HL-60 (cell line): ENCODE measurements around the gene AKR7A3.
"Not testable (repeated sequence)": the region's sequence is repeated elsewhere in the genome, so short reads cannot be mapped to it uniquely, and the experiment has no call there.

ENCODE experiments used
- DNase-seq, 2 experiments: peaks; one replicate each; pipeline ENCODE4 v3.0.0-alpha.2; 2010 to 2020; ENCODE audit warnings: low read depth in 1 of 2, low spot score in 1 of 2
- H3K27ac ChIP-seq: fragments of 250-450 bp; sonication (Bioruptor Pico); replicated peaks from 2 replicates; pipeline ENCODE4 v1.5.1; 2020; ENCODE audit warnings: mild to moderate bottlenecking, moderate library complexity
- H3K27me3 ChIP-seq: fragments of 250-450 bp; sonication (Bioruptor Pico); 2 replicates; pipeline ENCODE4 v1.5.1; 2021; ENCODE audit warnings: mild to moderate bottlenecking, moderate library complexity; ENCODE audit not compliant: insufficient read depth, poor library complexity, severe bottlenecking
- H3K4me3 ChIP-seq: replicated peaks from 2 replicates; pipeline ENCODE4 v1.5.1; 2011; ENCODE audit warnings: mild to moderate bottlenecking, control low read depth, low read length; ENCODE audit not compliant: insufficient read depth
- CTCF ChIP-seq: IDR thresholded peaks from one replicate; pipeline ENCODE4 v1.5.1; 2011; ENCODE audit warnings: low read length, control low read depth, inconsistent platforms; ENCODE audit not compliant: insufficient read depth
- GABPA ChIP-seq: IDR thresholded peaks from 2 replicates; pipeline ENCODE4 v1.6.1; 2012; ENCODE audit warnings: low read depth
- POLR2AphosphoS5 ChIP-seq: IDR thresholded peaks from 2 replicates; pipeline ENCODE4 v1.6.1; 2012; ENCODE audit warnings: low read depth
- REST ChIP-seq: IDR thresholded peaks from 2 replicates; pipeline ENCODE4 v1.6.1; 2012; ENCODE audit warnings: low read depth; ENCODE audit not compliant: insufficient replicate concordance
- SPI1 ChIP-seq: IDR thresholded peaks from 2 replicates; pipeline ENCODE4 v1.6.1; 2012; ENCODE audit warnings: low read depth, mild to moderate bottlenecking, borderline replicate concordance

Gene AKR7A3

GRCh38 chr1:19274636-19275035 lies 13.9 kb downstream of the AKR7A3 start:
- no peak for TF ChIP-seq SPI1
- TF ChIP-seq POLR2AphosphoS5, result no peak
- no peak for TF ChIP-seq CTCF
- no peak for TF ChIP-seq GABPA
- no peak for TF ChIP-seq REST
- DNase-seq, result no peak
- Histone ChIP-seq H3K4me3 (no peak overlapping the region), H3K27me3 (peaks cover 12% of the 10 kb centered on the region), H3K27ac (no peak overlapping the region)

GRCh38 chr1:19273844-19274531 lies 14.6 kb downstream of the AKR7A3 start:
- H3K27me3 ChIP-seq, result peaks cover 12% of the 10 kb centered on the region

GRCh38 chr1:19273106-19273843 lies 15.3 kb downstream of the AKR7A3 start:
- TF ChIP-seq REST, result no peak
- no peak for TF ChIP-seq GABPA
- TF ChIP-seq SPI1, result no peak
- no peak for TF ChIP-seq CTCF
- TF ChIP-seq POLR2AphosphoS5, result no peak
- H3K4me3 ChIP-seq, result no peak overlapping the region

More at GRCh38 chr1:19273844-19274531, 14.6 kb downstream of the AKR7A3 start:
- not testable (repeated sequence) for H3K27ac ChIP-seq, DNase-seq, H3K4me3 ChIP-seq

GRCh38 chr1:19272064-19272463 lies 16.5 kb downstream of the AKR7A3 start:
- no peak overlapping the region for H3K4me3 ChIP-seq
- TF ChIP-seq REST, result no peak
- TF ChIP-seq CTCF, result no peak
- no peak for TF ChIP-seq GABPA
- TF ChIP-seq SPI1, result no peak
- TF ChIP-seq POLR2AphosphoS5, result no peak
- H3K27me3 ChIP-seq, result peaks cover 12% of the 10 kb centered on the region
- H3K27ac ChIP-seq, result no peak overlapping the region
- DNase-seq, result no peak

More at GRCh38 chr1:19273106-19273843, 15.3 kb downstream of the AKR7A3 start:
- H3K27me3 ChIP-seq, result peaks cover 12% of the 10 kb centered on the region
- H3K27ac ChIP-seq, result no peak overlapping the region
- no peak for DNase-seq

- H3K27me3 ChIP-seq, result peaks cover 12% of the 10 kb centered on the region
- not testable (repeated sequence) for DNase-seq, H3K4me3 ChIP-seq, H3K27ac ChIP-seq
Measured at GRCh38 chr1:19270343-19270730, 18.2 kb downstream of the AKR7A3 start.
